HG03342 (cell line): Measurements from ENCODE around the gene CDR2.
"Not testable (repeated sequence)": the region's sequence is repeated elsewhere in the genome, so short reads cannot be mapped to it uniquely, and the experiment has no call there.

Source experiments
- ATAC-seq: cut with Tn5 transposase; IDR thresholded peaks from one replicate; pipeline ENCODE4 v1.9.1; 2021; ENCODE audit warnings: mild to moderate bottlenecking, moderate library complexity; ENCODE audit not compliant: unreplicated experiment

Gene CDR2

DNA sequence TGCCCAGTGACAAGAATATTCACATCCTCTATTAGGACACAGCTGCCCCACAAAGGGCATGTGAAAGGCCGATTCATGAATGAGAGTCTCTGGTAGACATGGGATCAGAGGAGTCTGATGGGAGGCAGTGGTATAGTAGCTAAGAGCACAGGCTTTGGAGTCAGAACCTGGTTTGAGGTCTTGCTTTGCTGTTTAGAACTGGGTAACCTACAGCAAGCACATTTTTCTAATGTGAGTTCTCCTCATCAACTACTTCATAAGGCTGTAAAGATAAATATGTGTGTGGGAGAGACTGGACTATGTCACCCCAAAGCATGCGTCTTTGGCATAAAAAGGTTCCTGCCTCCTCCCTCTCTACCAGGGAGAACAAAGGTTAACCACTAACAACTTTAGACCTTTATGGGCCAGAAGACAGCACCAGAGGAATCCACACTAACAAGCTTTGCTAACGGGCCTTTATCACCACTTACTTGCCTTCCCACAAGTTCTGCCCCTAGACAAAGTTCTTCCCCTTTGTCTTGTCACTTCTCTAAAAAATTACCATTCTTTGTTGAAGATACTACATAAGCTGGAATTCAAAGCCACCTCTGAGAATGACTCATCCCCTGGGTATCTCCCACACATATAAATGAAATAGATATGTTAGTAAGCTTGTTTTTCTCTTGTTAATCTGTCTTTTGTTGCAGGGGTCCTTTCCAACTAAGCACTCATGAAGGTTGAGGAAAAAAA lies 21.1 kb downstream of the CDR2 start:
- ATAC-seq, result no peak

DNA sequence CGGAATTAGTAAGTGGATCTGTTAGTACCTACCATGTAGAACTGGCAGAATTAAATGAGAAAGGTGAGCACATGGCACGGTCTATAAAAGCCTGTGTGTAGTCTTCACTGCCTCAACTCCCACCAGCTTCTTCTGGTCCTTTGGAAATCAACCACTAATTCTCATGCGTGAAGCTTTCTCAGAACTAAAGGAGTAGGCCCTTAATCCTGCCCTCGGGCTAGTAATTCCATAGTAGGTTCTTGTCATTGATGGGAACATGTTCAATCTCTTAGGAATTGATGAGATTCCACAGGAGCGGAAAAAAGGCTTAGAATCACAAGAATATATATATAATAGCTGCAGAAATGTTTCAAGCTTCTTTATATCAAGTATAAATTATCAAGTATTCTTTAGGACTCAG lies 21.7 kb downstream of the CDR2 start:
- no peak for ATAC-seq

DNA sequence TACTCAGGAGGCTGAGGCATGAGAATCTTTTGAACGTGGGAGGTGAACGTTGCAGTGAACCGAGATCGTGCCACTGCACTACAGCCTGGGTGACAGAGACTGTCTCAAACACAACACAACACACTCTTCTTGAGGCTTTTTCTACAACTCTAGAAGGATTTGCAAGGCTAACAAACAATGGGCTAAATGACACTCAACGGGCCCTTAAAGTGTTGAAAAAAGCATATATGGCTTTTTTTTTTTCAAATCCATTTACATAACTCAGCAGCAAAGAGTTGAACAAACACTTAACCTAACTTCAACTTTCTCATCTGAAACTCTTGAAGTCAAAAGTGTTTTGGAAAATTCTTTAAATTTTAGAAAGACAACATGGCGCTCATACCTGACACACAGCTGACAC lies 22.3 kb downstream of the CDR2 start:
- no peak for ATAC-seq

DNA sequence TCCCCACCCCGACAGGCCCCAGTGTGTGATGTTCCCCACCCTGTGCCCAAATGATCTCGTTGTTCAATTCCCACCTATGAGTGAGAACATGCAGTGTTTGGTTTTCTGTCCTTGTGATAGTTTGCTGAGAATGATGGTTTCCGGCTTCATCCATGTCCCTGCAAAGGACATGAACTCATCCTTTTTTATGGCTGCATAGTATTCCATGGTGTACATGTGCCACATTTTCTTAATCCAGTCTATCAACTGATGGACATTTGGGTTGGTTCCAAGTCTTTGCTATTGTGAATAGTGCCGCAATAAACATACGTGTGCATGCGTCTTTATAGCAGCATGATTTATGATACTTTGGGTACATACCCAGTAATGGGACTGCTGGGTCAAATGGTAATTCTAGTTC lies 23.4 kb downstream of the CDR2 start:
- ATAC-seq, result not testable (repeated sequence)

DNA sequence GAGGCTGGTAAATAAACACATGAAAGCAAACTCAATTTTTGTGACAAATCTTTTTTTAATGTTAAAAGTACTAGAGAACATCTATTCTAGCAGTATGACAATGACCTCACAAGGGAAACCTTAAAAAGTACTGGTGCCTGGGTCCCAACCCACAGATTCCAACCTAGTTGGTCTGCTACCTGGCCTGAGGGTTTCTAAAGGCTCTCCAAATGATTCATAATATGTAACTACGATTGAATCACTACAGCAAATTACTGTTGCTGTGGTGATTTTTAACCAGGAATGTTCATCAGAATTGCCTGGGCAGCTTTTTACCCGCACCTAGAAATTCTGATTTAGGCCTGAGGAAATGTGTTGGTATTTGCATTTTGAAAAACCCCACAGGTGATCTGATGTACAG lies 26.1 kb downstream of the CDR2 start:
- ATAC-seq, result no peak

DNA sequence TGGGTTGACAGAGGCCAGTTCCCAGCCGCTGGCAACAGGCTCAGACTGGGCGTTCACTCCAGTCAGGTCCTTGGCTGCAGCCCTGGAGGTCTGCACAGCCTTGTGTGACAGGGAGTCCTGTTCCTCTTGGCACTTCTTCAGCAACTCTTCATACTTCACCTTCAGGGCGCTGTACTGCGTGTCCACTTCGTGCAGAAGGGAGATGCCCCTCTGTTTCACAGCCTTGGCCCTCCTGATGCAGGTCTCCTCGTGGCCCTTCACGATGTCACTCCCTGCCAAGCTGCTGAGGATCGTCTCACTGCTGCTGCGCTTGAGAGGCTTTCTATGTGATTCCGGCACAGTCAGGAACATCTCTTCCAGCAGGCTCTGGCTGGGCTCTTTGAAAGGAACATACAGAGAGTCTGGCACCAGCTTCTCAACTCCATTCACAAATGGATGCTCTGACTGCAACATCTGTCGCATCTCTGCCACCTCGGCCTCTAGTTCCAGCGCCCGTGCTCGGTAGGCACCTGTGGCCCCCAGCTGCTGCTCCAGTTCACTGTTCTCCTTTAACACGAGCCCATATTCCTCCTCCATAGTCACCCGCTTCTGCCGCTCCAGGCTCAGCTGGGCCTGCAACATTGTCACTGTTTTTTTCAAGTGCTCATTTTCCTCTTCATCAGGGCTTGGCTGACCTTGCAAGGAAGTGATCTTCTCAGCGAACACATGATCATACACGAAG lies 27.2 kb downstream of the CDR2 start:
- no peak for ATAC-seq

DNA sequence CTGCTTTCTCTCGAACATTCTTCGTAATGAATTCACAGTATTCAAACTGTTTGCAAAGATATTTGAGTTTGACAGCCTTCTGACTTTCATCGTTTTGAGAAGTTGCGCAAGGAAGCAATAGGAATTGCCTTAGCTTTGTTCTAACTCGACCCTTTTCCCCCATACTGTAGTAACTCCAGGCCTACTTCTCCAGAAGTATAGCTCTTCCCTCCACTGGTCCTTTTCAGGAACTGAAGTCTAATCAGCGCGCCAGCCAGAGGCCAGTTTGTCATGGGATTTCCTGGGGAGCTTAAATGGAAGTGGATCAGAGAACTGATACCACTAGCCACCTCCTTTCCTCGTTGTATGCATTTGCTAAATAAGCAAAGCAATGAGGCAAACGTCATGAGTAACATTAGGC lies 27.9 kb downstream of the CDR2 start:
- no peak for ATAC-seq

DNA sequence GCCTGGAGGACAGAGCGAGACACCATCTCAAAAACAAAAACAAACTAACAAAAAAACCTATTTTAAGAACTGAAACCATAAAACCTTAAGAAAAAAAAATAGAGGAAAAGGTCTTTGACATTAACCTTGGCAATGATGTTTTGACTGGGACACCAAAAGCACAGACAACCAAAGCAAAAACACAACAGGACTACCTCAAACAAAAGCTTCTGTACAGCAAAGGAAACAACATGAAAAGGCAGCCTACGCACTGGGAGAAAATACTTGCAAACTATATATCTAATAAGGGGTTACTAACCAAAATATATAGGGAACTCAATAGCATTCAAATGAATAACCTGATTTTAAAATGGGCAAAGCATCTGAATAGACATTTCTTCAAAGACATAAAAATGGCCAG lies 32.3 kb downstream of the CDR2 start:
- no peak for ATAC-seq

DNA sequence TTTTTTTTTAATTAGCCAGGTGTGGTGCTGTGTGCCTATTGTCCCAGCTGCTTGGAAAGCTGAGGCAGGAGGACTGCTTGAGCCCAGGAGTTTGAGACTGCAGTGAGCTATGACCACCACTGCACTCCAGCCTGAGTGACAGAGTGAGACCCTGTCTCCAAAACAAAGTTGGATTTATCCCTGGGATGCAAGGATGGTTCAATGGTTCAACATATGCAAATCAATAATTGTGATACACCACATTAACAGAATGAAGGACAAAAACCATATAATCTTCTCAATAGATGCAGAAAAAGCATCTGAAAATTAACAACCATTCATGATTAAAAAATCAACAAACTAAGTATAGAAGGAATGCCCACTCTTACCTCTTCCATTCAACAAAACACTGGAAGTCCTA lies 33.5 kb downstream of the CDR2 start:
- ATAC-seq, result no peak

DNA sequence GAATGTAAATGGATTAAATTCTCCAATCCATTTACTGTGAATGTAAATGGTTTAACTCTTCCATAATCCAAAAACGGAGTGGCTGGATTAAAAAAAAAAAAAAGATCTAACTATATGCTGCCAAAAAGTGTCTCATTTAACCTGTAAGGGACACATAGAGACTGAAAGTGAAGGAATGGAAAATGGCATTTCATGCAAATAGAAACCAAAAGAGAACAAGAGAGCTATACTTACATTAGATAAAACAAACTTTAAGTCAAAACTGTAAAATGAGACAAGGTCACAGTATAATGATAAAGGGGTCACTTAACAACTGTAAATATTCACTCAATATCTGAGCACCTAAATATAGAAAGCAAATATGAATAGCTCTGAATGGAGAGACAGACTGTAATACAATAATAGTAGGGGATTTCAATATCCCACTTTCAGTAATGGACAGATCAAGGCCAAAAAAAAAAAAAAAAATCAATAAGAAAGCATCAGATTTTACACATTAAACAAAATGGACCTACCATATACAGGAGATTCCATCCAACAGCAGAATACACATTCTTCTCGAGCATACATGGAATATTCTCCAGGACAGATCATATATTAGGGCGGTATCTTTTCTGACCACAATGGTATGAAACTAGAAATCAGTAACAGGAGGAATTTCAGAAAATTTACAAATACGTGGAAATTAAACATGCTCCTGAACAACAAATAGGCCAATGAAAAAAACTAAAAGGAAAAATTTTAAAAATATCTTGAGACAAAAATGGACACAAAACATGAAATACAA lies 36.4 kb downstream of the CDR2 start:
- ATAC-seq, result no peak

DNA sequence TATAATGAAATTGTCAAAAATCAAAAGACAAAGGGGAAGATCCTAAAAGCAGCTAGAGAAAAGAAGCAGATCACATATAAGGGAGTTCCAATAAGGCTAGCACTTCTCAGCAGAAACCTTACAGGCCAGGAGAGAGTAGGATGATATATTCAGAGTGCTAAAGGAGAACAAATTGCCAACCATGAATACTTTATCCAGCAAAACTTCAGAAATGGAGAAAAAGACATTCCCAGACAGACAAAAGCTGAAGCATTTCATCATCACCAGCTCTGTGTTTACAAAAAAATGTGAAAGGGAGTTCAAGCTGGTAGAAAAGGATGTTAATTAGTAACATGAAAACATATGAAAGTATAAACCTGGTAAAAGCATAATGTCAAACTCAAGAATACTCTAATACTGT lies 37.4 kb downstream of the CDR2 start:
- no peak for ATAC-seq

DNA sequence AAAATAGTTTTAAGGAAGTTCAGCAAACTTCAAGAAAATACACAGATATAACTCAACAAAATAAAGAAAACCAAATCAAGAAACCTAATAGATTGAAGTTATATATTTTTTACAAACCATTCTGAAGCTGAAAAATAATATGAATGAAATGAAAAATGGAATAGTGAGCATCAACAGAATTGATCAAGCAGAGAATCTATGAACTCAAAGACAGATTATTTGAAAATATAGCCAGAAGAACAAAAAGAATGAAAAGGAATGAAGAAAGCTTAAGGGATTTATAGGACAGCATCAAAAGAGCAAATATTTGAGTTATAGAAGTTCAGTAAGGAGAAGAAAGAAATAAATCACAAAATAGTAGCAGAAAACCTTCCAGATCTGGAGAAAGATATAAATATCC lies 37.8 kb downstream of the CDR2 start:
- ATAC-seq, result no peak

DNA sequence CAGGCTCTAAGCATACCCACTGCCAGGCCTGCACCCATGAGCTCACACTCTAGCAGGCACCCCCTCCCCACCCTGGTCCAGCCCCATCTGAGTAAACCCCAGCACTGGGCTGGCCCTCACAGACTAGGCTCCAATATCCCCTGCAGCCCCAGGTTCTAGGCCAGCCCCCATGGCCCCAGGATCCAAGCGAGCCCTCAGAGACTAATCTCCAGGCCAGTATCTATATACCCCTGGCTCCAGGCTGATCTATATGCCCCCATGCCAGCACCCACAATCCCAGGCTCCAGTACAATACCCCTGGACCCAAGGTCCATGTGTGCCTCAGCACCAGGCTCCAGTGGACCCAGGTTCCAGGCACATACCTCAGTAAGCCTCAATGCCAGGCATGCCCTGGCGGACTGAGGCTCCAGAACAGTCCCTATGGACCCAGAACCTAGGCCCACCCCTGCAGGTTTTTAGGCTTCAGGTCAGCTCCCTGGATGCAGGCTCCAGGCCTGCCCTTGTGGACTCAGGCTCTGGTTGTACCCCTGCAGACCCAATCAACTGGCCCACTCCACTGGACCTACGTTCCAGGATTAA lies 38.7 kb downstream of the CDR2 start:
- no peak for ATAC-seq

DNA sequence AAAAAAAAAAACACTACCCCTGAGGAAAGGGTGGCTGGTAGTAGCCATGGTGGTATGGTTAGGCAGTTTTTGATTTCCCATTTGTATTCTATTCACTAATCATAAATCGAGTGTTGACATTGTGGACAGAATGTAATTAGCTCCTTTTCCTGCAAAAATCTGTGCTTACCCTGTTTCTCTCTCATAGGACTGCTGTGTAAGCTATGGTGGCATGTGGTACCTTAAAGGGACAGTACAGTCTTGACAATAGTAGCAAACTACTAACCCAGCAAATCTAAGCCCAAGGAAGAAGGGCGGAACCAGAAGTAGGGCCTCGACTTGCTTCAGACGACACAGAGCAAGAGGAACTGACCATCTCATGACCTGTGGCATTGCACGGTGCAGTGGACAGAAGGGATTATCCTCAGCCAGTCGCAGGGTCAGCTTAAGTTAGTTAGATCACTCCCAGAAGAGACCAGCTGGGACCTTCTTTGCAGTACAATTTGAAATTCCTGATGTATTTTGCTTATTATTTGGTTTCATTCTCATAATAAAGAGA lies 40.9 kb downstream of the CDR2 start:
- no peak for ATAC-seq

DNA sequence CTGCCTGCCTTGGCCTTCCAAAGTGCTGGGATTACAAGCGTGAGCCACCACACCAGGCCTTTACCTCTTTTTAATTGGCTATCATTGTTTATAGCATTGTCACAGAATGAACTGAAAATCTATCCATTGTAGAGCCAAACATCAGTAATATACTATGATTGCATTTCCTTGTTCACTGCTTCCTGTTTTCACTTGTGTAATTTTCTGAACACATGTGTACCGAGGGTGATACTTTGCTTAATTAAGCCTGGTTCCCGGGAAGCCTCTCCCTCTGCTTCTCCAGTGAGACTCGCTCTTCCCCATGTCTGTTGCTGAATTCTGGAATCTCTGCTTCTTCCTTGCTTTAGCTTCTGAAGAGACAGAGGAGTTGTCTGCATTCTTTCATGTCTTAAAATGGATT lies 44.1 kb downstream of the CDR2 start:
- no peak for ATAC-seq

DNA sequence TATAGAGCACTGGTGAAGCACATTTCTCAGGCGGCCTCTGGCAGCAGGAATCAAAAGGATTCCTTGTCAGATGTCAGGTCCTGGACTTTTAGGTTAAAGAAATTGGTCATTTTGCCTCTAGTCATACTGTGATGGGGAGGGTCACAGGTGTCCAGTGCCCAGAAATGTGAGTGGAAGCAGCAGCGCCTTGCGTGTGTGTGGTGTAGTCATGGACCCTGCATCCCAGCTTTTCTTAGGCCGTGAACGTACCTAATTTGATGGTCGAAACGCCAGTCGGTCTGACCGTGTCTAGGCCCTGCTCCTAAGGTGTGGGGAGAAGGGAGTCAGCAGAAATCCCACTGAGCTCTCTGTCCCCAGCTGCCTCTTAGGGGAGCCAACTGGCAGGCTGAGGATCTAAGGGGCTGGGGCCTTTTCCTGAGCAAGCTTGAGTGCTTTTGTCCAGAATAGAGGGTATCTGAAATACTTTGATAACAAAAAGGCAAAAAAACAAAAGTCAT lies 45.2 kb downstream of the CDR2 start:
- ATAC-seq, result no peak

DNA sequence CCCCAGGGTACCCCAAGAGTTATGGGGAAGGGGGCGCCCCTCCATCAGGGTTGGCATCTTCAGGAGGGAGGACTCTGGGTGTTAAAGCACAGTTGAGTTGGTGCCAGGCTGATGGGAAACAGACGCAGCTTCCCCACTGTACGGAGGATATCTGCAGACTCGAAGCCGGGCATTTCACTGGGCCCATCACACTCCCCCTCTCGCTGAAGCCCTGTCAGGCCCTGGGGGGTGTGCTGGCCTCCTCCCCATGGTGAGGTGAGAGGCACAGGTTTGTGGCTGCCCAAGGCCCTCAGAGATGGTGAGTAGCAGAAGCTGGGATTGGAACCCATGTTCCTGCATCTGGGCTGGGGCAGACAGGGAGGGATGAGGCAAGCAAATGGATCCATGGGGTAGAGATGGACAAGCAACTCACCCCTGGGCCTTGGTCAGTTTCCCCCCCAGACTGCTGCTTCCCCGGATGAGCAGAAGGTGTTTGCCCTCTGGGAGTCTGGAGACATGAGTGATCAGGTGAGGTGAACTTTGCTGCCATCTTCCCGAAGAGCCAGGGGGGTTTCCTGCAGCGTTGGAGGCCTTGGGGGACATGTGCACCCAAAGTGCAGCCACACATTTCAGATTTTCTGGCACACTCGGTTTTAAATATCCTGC lies 46.2 kb downstream of the CDR2 start:
- no peak for ATAC-seq

DNA sequence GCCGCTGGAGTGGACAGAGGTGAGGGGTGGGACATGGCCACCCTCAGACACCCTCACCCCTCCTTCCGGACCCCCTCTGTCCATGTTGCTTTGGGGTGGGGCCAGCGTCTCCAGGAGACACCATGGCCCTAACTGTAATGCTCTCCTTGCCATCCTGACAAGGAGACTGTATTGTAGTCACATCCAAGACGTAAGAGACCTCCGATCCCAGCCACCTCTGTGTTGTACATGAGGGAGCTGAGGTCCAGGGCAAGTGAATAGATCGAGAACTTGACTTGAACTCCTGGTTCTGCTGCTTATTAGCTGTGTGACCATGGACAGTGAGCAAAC lies 47.0 kb downstream of the CDR2 start:
- no peak for ATAC-seq

DNA sequence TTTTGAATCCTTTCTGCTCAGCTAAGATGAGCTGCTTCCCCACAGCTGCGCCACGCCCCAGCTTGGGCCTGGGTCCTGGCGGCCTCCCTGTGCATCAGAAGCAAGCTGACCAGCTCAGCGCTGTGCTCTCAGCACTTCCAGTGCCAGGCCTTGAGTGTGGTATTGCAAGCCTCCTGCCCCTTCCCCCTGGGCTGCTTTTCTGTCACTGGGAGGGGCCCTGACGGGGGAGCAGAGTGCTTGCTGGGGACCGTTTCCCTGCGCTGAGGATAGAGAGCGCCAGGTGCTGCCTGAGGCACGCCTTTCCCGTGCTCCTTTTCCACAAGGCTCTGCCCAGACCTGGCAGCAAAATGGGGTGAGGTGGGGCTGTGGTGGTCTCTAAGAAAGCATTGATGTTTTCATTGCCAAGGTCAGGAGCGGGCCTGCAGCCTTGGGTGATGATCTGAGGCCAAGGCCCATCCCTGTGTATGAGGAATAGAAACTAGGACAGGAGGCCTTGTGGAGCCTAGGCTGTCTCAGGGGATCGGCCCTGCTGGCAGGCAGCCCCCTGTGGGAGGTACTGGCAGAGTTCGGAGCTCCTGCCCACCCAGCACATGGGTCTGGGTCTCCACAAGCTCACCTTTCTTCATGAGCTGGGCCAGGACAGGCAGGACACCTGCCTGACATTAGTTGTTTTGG lies 47.5 kb downstream of the CDR2 start:
- ATAC-seq, result no peak

DNA sequence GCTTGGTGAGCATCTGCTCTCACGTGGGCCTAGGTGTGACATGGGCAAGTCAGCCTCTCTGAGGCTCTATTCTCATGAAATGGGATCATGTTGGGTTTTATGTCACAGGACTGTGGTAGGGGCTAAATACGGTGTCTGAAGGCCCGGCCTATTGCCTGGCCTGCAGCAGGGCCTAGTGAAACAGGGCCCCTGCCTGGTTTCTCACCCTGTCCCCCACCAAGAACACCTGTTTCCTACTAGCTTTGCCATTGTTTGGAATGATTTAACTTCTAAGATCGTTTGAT lies 48.1 kb downstream of the CDR2 start:
- no peak for ATAC-seq
